IgD-negative memory B cell (primary cell): ENCODE data around the gene CNIH1. TPM values are rescaled to one million over a fixed set of nuclear protein-coding genes. Genes with fewer than 3 reads are reported as not detected.

Experiments used
- H3K27ac Mint-ChIP-seq, 3 donors: one replicate each; pipeline ENCODE4 v1.8.0; 2020 to 2022; ENCODE audit warnings: mild to moderate bottlenecking in 3 of 3, mixed read lengths in 3 of 3, moderate library complexity in 1 of 3
- H3K27me3 Mint-ChIP-seq: one replicate; pipeline ENCODE4 v1.8.0; 2021; ENCODE audit warnings: mixed read lengths
- H3K36me3 Mint-ChIP-seq: one replicate; pipeline ENCODE4 v1.8.0; 2020; ENCODE audit warnings: mild to moderate bottlenecking, mixed read lengths
- H3K4me1 Mint-ChIP-seq, 3 donors: one replicate each; pipeline ENCODE4 v1.8.0; 2020 to 2022; ENCODE audit warnings: mixed read lengths in 3 of 3, mild to moderate bottlenecking in 1 of 3
- H3K4me3 Mint-ChIP-seq, 4 donors: one replicate each; pipeline ENCODE4 v1.8.0; 2020 to 2022; ENCODE audit warnings: mild to moderate bottlenecking in 4 of 4, mixed read lengths in 4 of 4, moderate library complexity in 3 of 4
- H3K9me3 Mint-ChIP-seq, 3 donors: one replicate each; pipeline ENCODE4 v1.8.0; 2020 to 2021; ENCODE audit warnings: mixed read lengths in 3 of 3, mild to moderate bottlenecking in 1 of 3
- polyA plus RNA-seq: library from polyadenylated mRNA; unstranded; fragments of 300-500 nt; fragmentation: Illumina TruSeq; gene quantifications from one replicate; pipeline ENCODE4 v1.2.3, GENCODE V29; 2021

CNIH1 gene
- 68.5 TPM for polyA plus RNA-seq

DNA sequence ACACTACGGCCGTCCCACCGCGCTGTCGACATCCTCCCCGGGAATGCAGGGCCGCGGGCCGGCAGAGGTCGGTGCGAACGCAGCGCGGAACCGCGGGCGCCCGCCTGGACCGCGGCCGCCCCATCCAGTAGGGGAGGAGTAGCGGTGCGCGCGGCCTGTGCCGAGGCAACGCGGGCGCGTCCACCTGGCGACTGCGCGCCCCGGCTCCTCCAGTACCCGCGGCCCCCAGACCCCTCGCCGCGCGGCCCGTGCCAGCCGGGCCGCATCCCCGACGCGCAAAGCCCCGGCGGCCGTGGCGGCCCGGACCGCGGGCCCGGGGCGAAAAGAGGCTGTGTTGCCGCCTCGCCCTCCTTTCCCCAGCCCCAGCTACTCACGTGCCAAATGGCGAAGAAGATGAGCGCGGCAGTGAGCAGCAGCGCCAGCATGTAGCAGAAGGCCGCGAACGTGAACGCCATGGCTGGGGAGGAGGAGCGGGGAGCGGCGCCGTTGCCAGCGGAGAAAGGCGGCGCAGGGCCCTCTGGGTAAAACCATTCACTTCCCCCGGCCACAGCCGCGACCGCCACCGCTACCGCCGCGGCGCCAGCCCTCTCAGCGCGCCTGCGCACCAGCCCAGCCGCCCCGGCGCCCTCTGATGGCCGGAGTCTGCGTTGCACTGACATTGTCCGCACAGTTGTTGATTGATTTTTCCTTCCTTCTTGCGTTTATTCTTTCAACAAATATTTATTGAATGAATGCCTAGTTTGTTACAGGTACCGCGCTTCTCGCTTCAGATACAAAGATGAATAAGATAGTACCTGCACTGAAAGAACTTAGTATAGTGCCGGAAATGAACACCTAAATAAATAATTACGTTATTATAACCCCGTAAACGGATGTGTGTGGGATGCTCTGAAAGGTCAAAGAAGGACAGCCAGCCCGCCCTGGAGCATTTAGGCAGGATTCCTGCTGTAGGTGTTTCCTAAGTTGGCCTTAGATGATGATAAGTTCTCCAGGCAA is at the start of gene CNIH1:
CNIH1 (minus strand) TSS at position 502 of the 996 bp plus-strand sequence; CDS start at position 455, 47 bp downstream.
- peaks cover 1% of the 10 kb centered on the region for H3K27me3 Mint-ChIP-seq
- H3K36me3 Mint-ChIP-seq: peaks cover 2% of the 10 kb centered on the region
- H3K9me3 Mint-ChIP-seq: no peaks in the 10 kb centered on the region
- peak within 1 kb of the TSS; percentile 82 to 95 (median 92) for H3K27ac Mint-ChIP-seq
- peak within 1 kb of the TSS; percentile 83 to 96 (median 93) for H3K4me3 Mint-ChIP-seq
- peaks cover 29 to 39% (median 32%) of the 10 kb centered on the region in 3 donors for H3K4me1 Mint-ChIP-seq

DNA sequence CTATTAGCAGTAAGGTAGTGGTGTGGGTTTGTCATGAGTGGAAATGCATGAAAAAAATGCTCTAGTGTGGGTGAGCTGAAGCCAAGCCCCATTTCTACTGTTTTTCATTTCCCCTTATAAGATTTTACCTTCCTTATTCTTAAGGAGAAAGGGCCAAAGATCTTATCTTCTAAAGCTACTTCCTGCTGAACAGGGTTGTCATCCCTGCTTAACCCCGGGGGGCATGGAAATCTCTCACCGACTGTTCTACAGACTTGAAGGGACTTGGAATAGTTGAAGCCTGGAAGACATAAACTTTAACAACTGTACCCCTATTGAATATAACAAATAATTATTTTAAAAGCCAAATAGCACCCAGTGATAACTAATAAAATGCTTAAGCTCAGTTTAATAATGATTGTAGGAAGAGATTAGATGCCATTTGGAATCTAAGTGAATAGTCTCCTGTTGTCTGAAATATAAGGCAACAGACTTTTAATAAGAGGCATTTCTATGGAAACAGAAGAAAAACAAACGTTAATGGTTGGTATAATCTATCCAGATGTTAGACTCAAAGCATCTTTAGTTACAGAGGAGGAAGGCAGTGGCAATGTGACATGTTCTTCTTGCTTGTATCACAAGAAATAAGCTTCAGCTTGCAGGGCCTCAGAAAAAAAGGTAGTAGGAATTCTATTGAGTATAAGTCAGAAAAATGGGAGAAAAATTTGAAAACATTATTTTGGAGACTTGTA is 49.4 kb upstream of the CNIH1 start:
- Mint-ChIP-seq H3K9me3 (no peaks in the 10 kb centered on the region), H3K27ac (peak overlapping the region; percentile 36 to 92 (median 60)), H3K36me3 (peaks cover 2% of the 10 kb centered on the region), H3K4me1 (peaks cover 21 to 33% (median 27%) of the 10 kb centered on the region in 3 donors), H3K27me3 (peaks cover 3% of the 10 kb centered on the region), H3K4me3 (peak overlapping the region in 2 of 4 donors; percentile 96 to 97)

DNA sequence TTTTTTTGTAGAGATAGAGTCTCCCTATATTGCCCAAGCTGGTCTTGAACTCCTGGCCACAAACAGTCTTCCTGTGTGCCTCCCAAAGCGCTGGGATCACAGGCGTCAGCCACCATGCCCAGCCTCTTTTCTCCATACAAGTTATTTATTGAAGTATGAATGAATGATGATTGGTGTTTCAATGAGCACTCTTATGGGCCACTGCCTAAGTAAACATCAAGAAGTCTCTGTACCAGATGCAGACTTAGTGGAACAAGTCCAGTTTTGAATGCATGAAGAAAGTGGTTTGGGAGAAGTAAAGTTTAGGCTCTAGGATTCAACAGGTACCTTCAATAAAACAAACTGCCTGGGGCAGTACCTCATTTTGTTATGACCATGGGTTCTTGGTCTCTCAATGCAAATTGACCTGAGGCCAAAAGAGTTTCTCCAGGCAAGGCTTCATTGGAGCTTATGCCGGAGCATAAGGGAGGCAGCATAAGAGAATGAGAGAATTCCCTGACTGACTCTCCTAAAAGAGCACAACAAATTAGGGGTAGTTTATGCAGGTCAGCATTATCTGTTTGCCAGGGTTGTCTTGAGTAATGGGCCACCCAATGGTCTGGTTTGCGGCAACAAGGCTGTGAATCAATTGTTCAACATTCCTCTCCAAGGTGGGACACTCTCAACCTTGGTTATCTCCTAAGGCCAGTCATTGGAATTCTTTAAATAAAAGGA is 48.7 kb upstream of the CNIH1 start:
- Mint-ChIP-seq H3K27me3 (peaks cover 3% of the 10 kb centered on the region), H3K4me1 (peaks cover 28 to 39% (median 34%) of the 10 kb centered on the region in 3 donors), H3K36me3 (peaks cover 2% of the 10 kb centered on the region), H3K9me3 (no peaks in the 10 kb centered on the region), H3K27ac (peak overlapping the region; percentile 36 to 92 (median 60)), H3K4me3 (peak overlapping the region; percentile 91 to 97 (median 96))

DNA sequence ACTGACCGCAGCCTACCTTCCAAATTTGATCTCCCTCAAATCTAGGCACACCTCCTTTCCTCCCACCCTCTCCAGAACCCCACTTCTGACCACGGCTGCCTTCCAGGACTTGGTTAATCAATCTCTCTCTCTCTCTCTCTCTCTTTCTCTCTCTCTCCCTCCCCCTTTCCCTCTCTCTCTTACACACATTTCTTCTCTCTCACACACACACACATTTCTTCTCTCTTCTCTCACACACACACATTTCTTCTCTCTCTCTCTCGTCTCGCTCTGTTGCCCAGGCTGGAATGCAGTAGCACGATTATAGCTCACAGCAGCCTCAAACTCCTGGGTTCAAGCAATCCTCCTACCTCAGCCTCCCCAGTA is 48.1 kb upstream of the CNIH1 start:
- Mint-ChIP-seq H3K36me3 (peaks cover 2% of the 10 kb centered on the region), H3K9me3 (no peaks in the 10 kb centered on the region), H3K4me3 (peak overlapping the region; percentile 91 to 97 (median 96)), H3K27me3 (peaks cover 3% of the 10 kb centered on the region), H3K27ac (peak overlapping the region; percentile 92 to 98 (median 97)), H3K4me1 (peaks cover 33 to 45% (median 40%) of the 10 kb centered on the region in 3 donors)

- Mint-ChIP-seq H3K4me1 (peaks cover 37 to 48% (median 44%) of the 10 kb centered on the region in 3 donors), H3K9me3 (no peaks in the 10 kb centered on the region), H3K27me3 (peaks cover 3% of the 10 kb centered on the region), H3K36me3 (peaks cover 2% of the 10 kb centered on the region), H3K4me3 (peak within 1 kb of the TSS; percentile 91 to 97 (median 96)), H3K27ac (peak within 1 kb of the TSS; percentile 92 to 98 (median 97))
Measured at GRCh38 chr14:54488646-54489317, 47.6 kb upstream of the CNIH1 start, which contains the start of gene GMFB. TSS of gene GMFB (minus strand) at chr14:54488980. CDS start at chr14:54488927, 53 bp downstream.

DNA sequence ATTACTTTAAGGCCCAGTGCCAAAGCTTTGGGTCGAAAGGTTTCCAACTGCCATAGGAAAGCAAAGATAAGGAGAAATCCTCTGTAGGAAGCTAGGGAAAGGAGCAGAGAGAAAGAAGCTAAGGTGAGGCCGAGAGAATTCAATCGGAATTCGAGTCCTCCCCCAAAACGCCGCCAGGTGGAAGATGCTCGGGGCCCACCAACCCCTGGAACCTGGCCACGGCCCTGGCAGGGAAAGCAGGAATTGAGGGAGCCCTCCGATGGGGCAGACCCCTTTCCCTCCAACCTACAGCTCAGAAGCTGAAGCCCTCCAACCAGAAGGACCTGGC is 47.1 kb upstream of the CNIH1 start:
- peaks cover 3% of the 10 kb centered on the region for H3K27me3 Mint-ChIP-seq
- peaks cover 2% of the 10 kb centered on the region for H3K36me3 Mint-ChIP-seq
- peak overlapping the region; percentile 91 to 96 (median 96) for H3K4me3 Mint-ChIP-seq
- H3K4me1 Mint-ChIP-seq: peaks cover 42 to 52% (median 49%) of the 10 kb centered on the region in 3 donors
- no peaks in the 10 kb centered on the region for H3K9me3 Mint-ChIP-seq
- H3K27ac Mint-ChIP-seq: peak overlapping the region; percentile 92 to 97 (median 94)

GRCh38 chr14:54487771-54488170 is 46.6 kb upstream of the CNIH1 start:
- H3K9me3 Mint-ChIP-seq: no peaks in the 10 kb centered on the region
- H3K4me3 Mint-ChIP-seq: peak overlapping the region; percentile 91 to 96 (median 96)
- peak overlapping the region; percentile 92 to 97 (median 94) for H3K27ac Mint-ChIP-seq
- H3K27me3 Mint-ChIP-seq: peaks cover 3% of the 10 kb centered on the region
- peaks cover 47 to 55% (median 54%) of the 10 kb centered on the region in 3 donors for H3K4me1 Mint-ChIP-seq
- peaks cover 5% of the 10 kb centered on the region for H3K36me3 Mint-ChIP-seq

GRCh38 chr14:54486685-54487084 is 45.5 kb upstream of the CNIH1 start:
- H3K27ac Mint-ChIP-seq: peak overlapping the region; percentile 36 to 92 (median 74)
- H3K27me3 Mint-ChIP-seq: peaks cover 3% of the 10 kb centered on the region

GRCh38 chr14:54483846-54484245 is 42.7 kb upstream of the CNIH1 start:
- peak overlapping the region; percentile 66 to 82 (median 76) for H3K4me3 Mint-ChIP-seq
- peaks cover under 1% of the 10 kb centered on the region for H3K27me3 Mint-ChIP-seq
- peaks cover 43 to 51% (median 49%) of the 10 kb centered on the region in 3 donors for H3K4me1 Mint-ChIP-seq
- H3K36me3 Mint-ChIP-seq: peaks cover 5% of the 10 kb centered on the region
- peak overlapping the region; percentile 37 to 92 (median 85) for H3K27ac Mint-ChIP-seq
- no peaks in the 10 kb centered on the region for H3K9me3 Mint-ChIP-seq

More at GRCh38 chr14:54486685-54487084, 45.5 kb upstream of the CNIH1 start:
- Mint-ChIP-seq H3K4me1 (peaks cover 48 to 62% (median 60%) of the 10 kb centered on the region in 3 donors), H3K36me3 (peaks cover 5% of the 10 kb centered on the region), H3K4me3 (peak overlapping the region; percentile 21 to 96 (median 71)), H3K9me3 (no peaks in the 10 kb centered on the region)

- H3K4me1 Mint-ChIP-seq: peaks cover 43 to 50% (median 49%) of the 10 kb centered on the region in 3 donors
Measured at GRCh38 chr14:54483073-54483745, 42.0 kb upstream of the CNIH1 start.

DNA sequence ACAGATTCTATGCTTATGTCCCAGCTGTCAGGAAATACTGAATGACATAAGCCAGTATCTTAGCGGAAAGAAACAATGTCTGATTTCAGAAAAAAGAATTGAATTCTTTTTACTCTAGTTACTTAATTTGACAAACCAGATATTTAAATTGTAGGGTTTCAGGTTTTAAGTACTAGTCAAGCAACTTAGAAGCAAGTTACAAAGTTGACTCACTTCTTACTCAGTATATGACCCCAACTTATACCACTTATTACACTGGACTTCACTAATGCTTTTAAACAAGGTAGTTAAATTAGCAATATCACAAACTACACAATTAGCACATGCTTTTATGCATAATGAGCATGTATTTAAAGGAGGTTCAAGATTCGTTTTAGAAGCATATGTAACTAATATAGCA is 40.5 kb upstream of the CNIH1 start:
- peaks cover 35 to 42% (median 41%) of the 10 kb centered on the region in 3 donors for H3K4me1 Mint-ChIP-seq
- H3K36me3 Mint-ChIP-seq: peaks cover 3% of the 10 kb centered on the region
- H3K27ac Mint-ChIP-seq: no peak overlapping the region

More at GRCh38 chr14:54483073-54483745, 42.0 kb upstream of the CNIH1 start:
- Mint-ChIP-seq H3K27ac (peak overlapping the region; percentile 37 to 92 (median 85)), H3K36me3 (peaks cover 5% of the 10 kb centered on the region), H3K9me3 (no peaks in the 10 kb centered on the region), H3K4me3 (peak overlapping the region; percentile 66 to 82 (median 76)), H3K27me3 (no peaks in the 10 kb centered on the region)

GRCh38 chr14:54480830-54481562 is 39.8 kb upstream of the CNIH1 start:
- peak overlapping the region in 1 of 4 donors; percentile 49 for H3K4me3 Mint-ChIP-seq
- H3K4me1 Mint-ChIP-seq: peaks cover 31 to 38% (median 34%) of the 10 kb centered on the region in 3 donors
- H3K36me3 Mint-ChIP-seq: peaks cover 6% of the 10 kb centered on the region
- no peak overlapping the region for H3K27ac Mint-ChIP-seq
- H3K27me3 Mint-ChIP-seq: no peaks in the 10 kb centered on the region
- no peaks in the 10 kb centered on the region for H3K9me3 Mint-ChIP-seq

More for the DNA sequence above, 40.5 kb upstream of the CNIH1 start:
- Mint-ChIP-seq H3K9me3 (no peaks in the 10 kb centered on the region), H3K4me3 (no peak overlapping the region), H3K27me3 (no peaks in the 10 kb centered on the region)
